Epidermal melanocyte (primary cell): Measurements from ENCODE around the gene SCRN1.
A peak's percentile ranks its signal among the peaks of the same experiment; 100 is the strongest.
"Not testable (repeated sequence)": the region's sequence is repeated elsewhere in the genome, so short reads cannot be mapped to it uniquely, and the experiment has no call there.

Source experiments
- DNase-seq: peaks from one replicate; pipeline ENCODE4 v3.0.0; 2011; ENCODE audit warnings: low spot score; ENCODE audit not compliant: insufficient read length

The SCRN1 gene

GRCh38 chr7:29892231-29892630 is 97.4 kb downstream of the SCRN1 start:
- no peak for DNase-seq

- DNase-seq, result no peak
These were observed 97.8 kb downstream of the SCRN1 start for GRCh38 chr7:29891766-29892165.

GRCh38 chr7:29890786-29891185 is 98.8 kb downstream of the SCRN1 start:
- DNase-seq, result not testable (repeated sequence)

- no peak for DNase-seq
These were observed 99.3 kb downstream of the SCRN1 start for GRCh38 chr7:29890251-29890650.

- no peak for DNase-seq
These were observed 100.3 kb downstream of the SCRN1 start for GRCh38 chr7:29889288-29889687.

- DNase-seq, result no peak
These were observed 101.6 kb downstream of the SCRN1 start for GRCh38 chr7:29888006-29888405.

GRCh38 chr7:29886827-29887226 is 102.8 kb downstream of the SCRN1 start:
- no peak for DNase-seq

GRCh38 chr7:29885626-29886025 is 104.0 kb downstream of the SCRN1 start:
- DNase-seq, result no peak

GRCh38 chr7:29884399-29885272 is 105.0 kb downstream of the SCRN1 start:
- no peak for DNase-seq

- no peak for DNase-seq
These were observed 105.9 kb downstream of the SCRN1 start for GRCh38 chr7:29883462-29884398.

- DNase-seq, result no peak
These were observed 107.1 kb downstream of the SCRN1 start for GRCh38 chr7:29882481-29882880.

- DNase-seq, result no peak
These were observed 107.9 kb downstream of the SCRN1 start for GRCh38 chr7:29881724-29882123.

GRCh38 chr7:29879609-29880008 is 110.0 kb downstream of the SCRN1 start:
- no peak for DNase-seq

GRCh38 chr7:29878081-29878688 is 111.4 kb downstream of the SCRN1 start:
- peak; percentile 47 for DNase-seq

GRCh38 chr7:29877196-29877595 is 112.4 kb downstream of the SCRN1 start:
- DNase-seq, result peak; percentile 33

- no peak for DNase-seq
These were observed 113.9 kb downstream of the SCRN1 start for GRCh38 chr7:29875741-29876140.

- DNase-seq, result no peak
These were observed 115.8 kb downstream of the SCRN1 start for GRCh38 chr7:29873644-29874294.

- no peak for DNase-seq
These were observed 117.7 kb downstream of the SCRN1 start for GRCh38 chr7:29871787-29872398.
